ENCODE results near the gene GNAO1.

Gene GNAO1

GRCh38 chr16:56233795-56234566 lies 42.7 kb downstream of the GNAO1 start:
- no peak overlapping the region for H2AFZ ChIP-seq (ENCODE audit: low read length)
- no peak overlapping the region for H3K4me2 ChIP-seq (ENCODE audit: low read depth, low read length)
- TF ChIP-seq EZH2 (optimal IDR thresholded peaks at IDR 0.05; ENCODE audit: low read depth, low read length) (no peak), EZH2phosphoT487 (IDR thresholded peaks at IDR 0.05; ENCODE audit: low read length) (no peak), CTCF (IDR thresholded peaks at IDR 0.05; ENCODE audit: low read length) (no peak)
- DNase-seq = no peak
- H3K4me3 ChIP-seq (ENCODE audit: low read length) = no peak overlapping the region
- no peaks in the 10 kb centered on the region for H3K36me3 ChIP-seq (replicated peaks; ENCODE audit: insufficient read depth, low read length)
- no peaks in the 10 kb centered on the region for H3K4me1 ChIP-seq (ENCODE audit: low read length)
- no peaks in the 10 kb centered on the region for H3F3A ChIP-seq (ENCODE audit: insufficient read depth, low read length)
- no peak overlapping the region for H3K27ac ChIP-seq (ENCODE audit: low read length)
- H3K9me2 ChIP-seq (replicated peaks; ENCODE audit: insufficient read depth, low read length) = no peaks in the 10 kb centered on the region
- no peaks in the 10 kb centered on the region for H4K20me1 ChIP-seq (ENCODE audit: insufficient read depth, low read length)
- no peaks in the 10 kb centered on the region for H3K79me2 ChIP-seq (ENCODE audit: low read length)
- H3K27me3 ChIP-seq (replicated peaks; ENCODE audit: insufficient read depth, low read length) = no peaks in the 10 kb centered on the region
- H3K9me3 ChIP-seq (replicated peaks; ENCODE audit: insufficient read depth, low read length) = no peaks in the 10 kb centered on the region
- H3K9ac ChIP-seq (ENCODE audit: low read length) = no peak overlapping the region

- Histone ChIP-seq H3K9ac (ENCODE audit: low read length) (no peak overlapping the region), H3K27ac (ENCODE audit: low read length) (no peak overlapping the region), H3K79me2 (ENCODE audit: low read length) (no peaks in the 10 kb centered on the region), H3K9me2 (replicated peaks; ENCODE audit: insufficient read depth, low read length) (no peaks in the 10 kb centered on the region), H3K36me3 (replicated peaks; ENCODE audit: insufficient read depth, low read length) (no peaks in the 10 kb centered on the region), H2AFZ (ENCODE audit: low read length) (no peak overlapping the region), H3K9me3 (replicated peaks; ENCODE audit: insufficient read depth, low read length) (no peaks in the 10 kb centered on the region), H3F3A (ENCODE audit: insufficient read depth, low read length) (no peaks in the 10 kb centered on the region), H3K4me3 (ENCODE audit: low read length) (no peak overlapping the region), H3K4me1 (ENCODE audit: low read length) (no peaks in the 10 kb centered on the region), H3K4me2 (ENCODE audit: low read depth, low read length) (no peak overlapping the region), H3K27me3 (replicated peaks; ENCODE audit: insufficient read depth, low read length) (no peaks in the 10 kb centered on the region), H4K20me1 (ENCODE audit: insufficient read depth, low read length) (no peaks in the 10 kb centered on the region)
- DNase-seq = no peak
- TF ChIP-seq EZH2 (optimal IDR thresholded peaks at IDR 0.05; ENCODE audit: low read depth, low read length) (no peak), EZH2phosphoT487 (IDR thresholded peaks at IDR 0.05; ENCODE audit: low read length) (no peak), CTCF (IDR thresholded peaks at IDR 0.05; ENCODE audit: low read length) (no peak)
Measured at GRCh38 chr16:56234737-56235136, 43.4 kb downstream of the GNAO1 start.

DNA sequence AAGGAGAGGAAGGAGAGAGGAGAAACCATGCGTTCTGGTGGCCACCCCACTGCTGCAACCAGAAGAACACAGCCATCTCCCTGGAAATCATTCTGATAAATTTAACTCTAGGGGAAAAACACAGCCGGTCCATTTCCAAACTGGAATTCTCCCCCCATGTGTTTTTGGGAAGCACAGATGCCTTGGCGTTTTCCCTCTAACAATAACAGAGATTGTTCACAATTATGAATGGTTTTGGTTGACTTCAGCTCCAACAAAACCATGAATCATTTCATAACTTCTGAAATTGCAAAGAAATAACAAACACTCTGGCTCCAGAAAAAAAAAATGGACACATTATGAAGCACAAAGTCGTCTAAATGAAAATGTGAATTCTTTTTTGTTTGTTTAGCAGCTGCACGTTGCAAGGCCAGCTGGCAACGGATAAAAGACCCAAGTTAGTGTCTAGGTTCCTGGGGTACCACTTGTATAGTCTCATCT lies 46.2 kb downstream of the GNAO1 start:
- no peak for DNase-seq
- H3K4me1 ChIP-seq (ENCODE audit: low read length) = no peaks in the 10 kb centered on the region
- H3K27ac ChIP-seq (ENCODE audit: low read length) = no peak overlapping the region
- H3K36me3 ChIP-seq (replicated peaks; ENCODE audit: insufficient read depth, low read length) = no peaks in the 10 kb centered on the region
- no peak overlapping the region for H2AFZ ChIP-seq (ENCODE audit: low read length)
- H3K79me2 ChIP-seq (ENCODE audit: low read length) = no peaks in the 10 kb centered on the region
- no peak overlapping the region for H3K4me3 ChIP-seq (ENCODE audit: low read length)
- no peaks in the 10 kb centered on the region for H3K9me2 ChIP-seq (replicated peaks; ENCODE audit: insufficient read depth, low read length)
- TF ChIP-seq EZH2phosphoT487 (IDR thresholded peaks at IDR 0.05; ENCODE audit: low read length) = no peak
- TF ChIP-seq EZH2 (optimal IDR thresholded peaks at IDR 0.05; ENCODE audit: low read depth, low read length) = no peak
- no peak for TF ChIP-seq CTCF (IDR thresholded peaks at IDR 0.05; ENCODE audit: low read length)
- no peaks in the 10 kb centered on the region for H3K9me3 ChIP-seq (replicated peaks; ENCODE audit: insufficient read depth, low read length)
- no peak overlapping the region for H3K4me2 ChIP-seq (ENCODE audit: low read depth, low read length)
- H3K27me3 ChIP-seq (replicated peaks; ENCODE audit: insufficient read depth, low read length) = no peaks in the 10 kb centered on the region
- H3K9ac ChIP-seq (ENCODE audit: low read length) = no peak overlapping the region
- no peaks in the 10 kb centered on the region for H3F3A ChIP-seq (ENCODE audit: insufficient read depth, low read length)
- H4K20me1 ChIP-seq (ENCODE audit: insufficient read depth, low read length) = no peaks in the 10 kb centered on the region

All from MM.1S (cell line).